Stimulated activated CD8-positive, alpha-beta memory T cell treated with anti-CD3 and anti-CD28 coated beads, Interleukin-12 subunit alpha, Interleukin-12 subunit beta, amount 100 ng/mL, for 1 hour (primary cell): Measurements from ENCODE around the gene RNF5.
"Not testable (repeated sequence)": the region's sequence is repeated elsewhere in the genome, so short reads cannot be mapped to it uniquely, and the experiment has no call there.

ENCODE experiments used
- DNase-seq: peaks from one replicate; pipeline ENCODE4 v3.0.0-alpha.2; 2020; ENCODE audit warnings: low read depth

The RNF5 gene

GRCh38 chr6:32175711-32176475 is 2.3 kb upstream of the RNF5 start, which contains the start of gene AGPAT1:
Gene AGPAT1 (minus strand): TSS chr6:32176084. CDS start chr6:32171496, 4,588 bp downstream.
- DNase-seq, result peak; percentile 92

DNA sequence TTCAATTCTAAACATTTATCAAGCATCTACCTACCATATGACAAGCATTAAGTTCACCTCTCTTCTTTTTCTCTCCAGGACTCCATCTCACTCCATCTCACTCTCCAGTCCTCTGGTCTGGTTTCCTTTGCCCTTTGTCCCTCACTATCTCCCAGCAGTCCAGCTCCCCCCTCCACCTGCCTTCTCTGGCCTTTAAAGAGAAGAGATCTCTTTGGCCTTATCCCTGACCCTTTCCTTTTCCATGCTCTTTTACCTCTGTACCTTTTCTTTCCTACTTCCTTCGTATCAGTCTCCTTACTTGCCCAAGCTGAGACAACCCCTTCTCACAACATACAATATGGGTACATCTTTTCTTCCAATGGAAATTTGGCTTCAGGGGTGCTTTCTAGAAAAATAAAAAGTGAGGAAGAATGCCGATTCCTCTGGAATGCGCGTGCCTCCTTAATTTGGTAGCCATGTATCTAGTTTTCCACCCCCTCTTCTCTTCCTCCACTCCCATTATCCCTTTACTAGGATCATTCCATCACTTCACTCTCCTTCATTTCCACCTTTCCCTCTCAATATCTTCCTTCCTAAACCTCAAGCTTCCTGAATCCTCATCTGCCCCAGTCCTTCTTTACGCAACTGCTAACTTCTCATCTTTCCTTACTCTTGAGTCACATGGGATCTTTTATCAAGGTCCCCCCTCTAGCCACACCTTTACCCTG is 1.6 kb upstream of the RNF5 start:
- DNase-seq, result no peak

- no peak for DNase-seq
Observed at GRCh38 chr6:32177183-32177787, 920 bp upstream of the RNF5 start.

GRCh38 chr6:32178547-32179440 is 589 bp downstream of the RNF5 start:
- DNase-seq, result no peak

DNA sequence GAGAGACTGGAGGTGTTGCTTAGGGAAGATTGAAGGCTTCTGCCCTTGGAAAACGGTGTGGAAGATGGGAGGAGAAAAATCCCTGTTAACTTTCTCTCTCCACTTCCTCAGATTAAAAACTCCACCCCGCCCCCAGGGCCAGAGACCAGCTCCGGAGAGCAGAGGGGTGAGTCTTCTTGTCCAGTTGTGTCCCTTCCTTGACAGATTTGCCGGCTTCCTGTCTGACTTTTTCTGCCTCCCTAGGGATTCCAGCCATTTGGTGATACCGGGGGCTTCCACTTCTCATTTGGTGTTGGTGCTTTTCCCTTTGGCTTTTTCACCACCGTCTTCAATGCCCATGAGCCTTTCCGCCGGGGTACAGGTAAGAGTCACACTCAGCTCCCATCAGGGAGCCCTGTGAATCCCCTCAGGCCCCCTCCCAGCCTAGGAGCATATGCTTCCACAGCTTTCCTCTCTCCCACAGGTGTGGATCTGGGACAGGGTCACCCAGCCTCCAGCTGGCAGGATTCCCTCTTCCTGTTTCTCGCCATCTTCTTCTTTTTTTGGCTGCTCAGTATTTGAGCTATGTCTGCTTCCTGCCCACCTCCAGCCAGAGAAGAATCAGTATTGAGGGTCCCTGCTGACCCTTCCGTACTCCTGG is 1.7 kb downstream of the RNF5 start:
- no peak for DNase-seq

GRCh38 chr6:32181148-32181702 is 3.0 kb downstream of the RNF5 start:
- DNase-seq, result no peak

- no peak for DNase-seq
Observed at GRCh38 chr6:32181915-32182529, 3.8 kb downstream of the RNF5 start.

GRCh38 chr6:32182555-32182981 is 4.4 kb downstream of the RNF5 start:
- no peak for DNase-seq

DNA sequence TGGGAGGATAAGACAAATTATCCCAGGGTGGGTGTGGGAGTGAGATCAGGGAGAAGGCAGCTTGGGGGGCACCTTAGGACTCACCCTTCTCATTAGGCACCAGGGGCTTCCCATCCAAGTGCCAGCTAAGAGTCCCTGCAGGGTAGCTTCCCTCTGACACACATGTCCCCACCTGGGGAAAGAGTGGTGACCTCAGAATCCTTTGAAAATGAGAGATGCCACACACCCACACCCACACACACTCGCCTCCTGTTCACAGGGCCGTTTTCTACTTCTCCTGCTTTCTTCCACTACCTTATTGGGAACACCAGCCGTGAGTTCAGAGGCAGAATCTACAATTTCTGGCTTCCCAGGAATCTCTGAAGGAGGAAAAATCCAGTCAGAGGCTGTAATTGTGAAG is 4.8 kb downstream of the RNF5 start:
- DNase-seq, result no peak

DNA sequence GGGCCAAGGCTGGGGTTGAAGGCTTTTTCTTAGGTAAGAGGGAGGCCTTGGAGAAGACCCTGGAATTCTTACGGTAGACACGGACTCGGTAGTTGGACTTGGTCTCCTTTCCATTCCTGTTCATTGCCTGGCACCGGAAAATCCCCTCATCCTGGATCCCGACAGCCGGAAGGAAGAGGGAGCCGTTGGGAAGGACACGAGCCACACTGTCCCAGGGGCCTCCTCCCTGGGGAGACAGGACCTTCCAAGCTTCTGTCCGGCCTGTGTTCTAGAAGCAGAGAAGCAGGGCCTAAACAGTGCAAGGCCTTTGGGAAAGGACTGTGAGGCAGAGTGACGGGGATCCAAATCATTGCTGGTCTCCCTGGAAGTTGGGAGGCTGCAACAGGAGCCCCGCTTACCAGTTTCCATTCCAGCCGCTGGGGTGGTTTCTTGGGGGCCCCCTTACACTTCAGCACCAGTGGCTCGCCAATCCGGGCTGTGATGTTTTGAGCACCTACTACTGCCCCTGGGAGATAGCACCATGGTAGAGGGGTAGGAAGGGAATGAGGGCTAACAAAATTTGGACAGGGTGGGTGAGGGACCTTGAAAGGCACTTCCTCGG is 5.4 kb downstream of the RNF5 start:
- no peak for DNase-seq

- no peak for DNase-seq
Observed at GRCh38 chr6:32184084-32184640, 6.0 kb downstream of the RNF5 start, which contains the start of gene AGER. Gene AGER (minus strand): TSS chr6:32184253. CDS start chr6:32184222, 31 bp downstream.

- not testable (repeated sequence) for DNase-seq
Observed at GRCh38 chr6:32185681-32186131, 7.5 kb downstream of the RNF5 start.

GRCh38 chr6:32186151-32186840 is 8.1 kb downstream of the RNF5 start:
- not testable (repeated sequence) for DNase-seq

DNA sequence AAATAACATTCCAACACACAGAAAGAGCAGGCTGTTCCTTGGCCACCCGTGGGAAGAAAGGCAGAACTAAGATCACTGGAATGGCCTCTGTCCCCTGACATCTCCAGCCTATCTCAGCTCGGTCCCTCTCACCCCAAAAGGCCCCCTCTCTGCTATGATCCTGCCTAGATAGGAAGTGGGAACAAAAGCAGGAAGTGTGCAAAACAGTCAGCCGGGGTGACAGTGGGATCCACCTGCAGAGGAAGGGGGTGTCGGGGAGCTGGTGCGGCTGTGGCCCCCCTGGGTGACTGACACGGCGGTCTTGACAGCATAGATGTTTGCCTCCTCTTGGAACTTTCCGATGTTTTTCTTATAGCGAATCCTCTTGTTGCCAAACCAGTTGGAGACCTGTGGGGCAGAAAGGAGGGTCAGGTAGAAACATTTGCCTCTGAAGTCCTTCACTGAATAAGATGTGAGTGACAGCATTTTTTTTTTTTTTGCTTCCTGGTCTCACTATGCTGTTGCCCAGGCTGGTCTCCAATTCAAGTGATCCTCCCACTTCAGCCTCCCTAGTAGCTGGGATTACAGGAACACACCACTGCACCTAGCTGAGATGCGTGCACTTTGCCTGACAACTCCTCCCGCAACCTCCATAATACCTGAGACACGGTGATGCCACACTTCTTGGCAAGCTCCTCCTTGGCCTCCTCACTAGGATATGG is 9.0 kb downstream of the RNF5 start:
- no peak for DNase-seq

- not testable (repeated sequence) for DNase-seq
Observed at GRCh38 chr6:32187725-32188380, 9.6 kb downstream of the RNF5 start.

DNA sequence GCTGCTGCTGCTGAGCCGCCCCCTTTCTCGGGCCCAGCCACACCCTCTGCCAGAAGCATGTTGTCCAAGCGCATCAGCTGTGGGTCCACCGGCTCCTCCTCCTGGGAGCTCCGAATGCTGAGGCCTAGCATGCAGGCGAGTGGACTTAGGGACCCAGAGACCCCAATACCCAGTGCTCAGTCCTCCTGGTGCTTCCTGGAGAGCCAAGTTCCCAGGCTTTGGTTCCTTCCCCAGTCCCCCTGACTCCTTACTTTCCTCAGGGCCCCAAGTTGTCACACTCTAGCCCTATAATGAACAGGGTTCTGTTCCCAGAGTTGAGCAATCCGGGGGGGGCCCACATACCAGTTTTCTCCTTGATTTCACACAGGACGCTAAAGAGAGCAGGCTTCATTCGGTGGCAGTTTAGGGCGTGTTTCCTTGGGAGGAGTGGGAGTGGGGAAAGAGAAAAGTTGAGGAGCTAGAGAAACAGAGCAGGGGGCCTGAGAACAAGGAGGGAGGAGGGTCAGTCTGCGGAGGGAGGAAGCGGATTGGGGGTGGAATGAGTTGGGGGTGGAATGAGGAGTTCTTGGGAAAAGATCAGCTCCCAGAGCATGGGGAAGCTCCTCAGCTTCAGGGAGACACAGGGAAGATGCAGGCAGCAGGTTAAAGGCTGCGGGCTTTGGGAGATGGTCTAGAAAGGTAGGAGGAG is 10.3 kb downstream of the RNF5 start:
- DNase-seq, result no peak

DNA sequence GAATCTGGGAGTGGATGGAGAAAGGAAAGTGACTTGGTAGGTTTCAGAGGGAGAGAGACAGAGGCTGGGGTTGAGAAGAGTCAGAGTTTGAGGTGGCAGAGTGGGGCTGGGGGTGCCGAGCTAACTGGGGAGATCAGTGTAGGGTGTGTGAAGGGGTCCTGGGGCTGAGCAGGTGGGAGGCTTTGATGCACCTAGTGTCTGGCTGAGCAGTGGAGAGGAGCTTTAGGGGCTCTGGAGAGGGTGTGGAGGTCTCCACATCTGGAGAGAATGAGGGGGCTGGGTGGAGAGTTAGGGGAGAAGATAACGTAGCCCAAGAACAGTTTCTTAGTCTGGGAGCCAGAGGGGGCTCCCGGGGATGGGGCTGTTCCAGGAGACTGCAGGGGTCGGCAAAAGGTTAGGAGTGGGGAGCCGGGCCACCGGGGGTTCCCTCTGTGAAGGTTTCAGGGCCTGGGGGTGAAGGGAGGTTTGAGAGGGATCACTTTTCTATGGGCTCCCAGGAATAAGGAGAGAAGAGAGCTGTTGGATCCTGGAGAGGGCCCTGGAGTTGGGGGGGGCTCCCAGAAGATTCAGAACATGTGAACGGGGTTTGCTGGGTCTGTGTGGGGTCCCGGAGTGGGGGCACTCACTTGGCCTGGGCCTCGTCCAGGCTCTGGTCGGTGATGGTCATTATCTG is 11.0 kb downstream of the RNF5 start:
- DNase-seq, result no peak
